HepG2 (cell line): Measurements from ENCODE around the gene CCL19. TPM values are rescaled to one million over a fixed set of nuclear protein-coding genes. Genes with fewer than 3 reads are reported as not detected.

ENCODE experiments used
- ATRX ChIP-seq: sonication (generic); formaldehyde crosslinking; IDR thresholded peaks from 2 replicates; pipeline ENCODE4 v1.4.0; 2020; ENCODE audit warnings: missing genetic modification reagents, borderline replicate concordance
- CAMTA2 ChIP-seq: sonication (generic); formaldehyde crosslinking; IDR thresholded peaks from 2 replicates; pipeline ENCODE4 v1.4.0; 2020; ENCODE audit warnings: mild to moderate bottlenecking, missing genetic modification reagents, borderline replicate concordance
- CEBPG ChIP-seq: IDR thresholded peaks from 2 replicates; pipeline ENCODE4 v1.6.1; 2016
- ELF4 ChIP-seq: sonication (generic); formaldehyde crosslinking; IDR thresholded peaks from 2 replicates; pipeline ENCODE4 v1.5.0; 2020; ENCODE audit warnings: missing genetic modification reagents, mild to moderate bottlenecking, moderate library complexity, borderline replicate concordance
- JARID2 ChIP-seq: sonication (generic); formaldehyde crosslinking; IDR thresholded peaks from 2 replicates; pipeline ENCODE4 v1.8.1; 2023; ENCODE audit warnings: missing genetic modification reagents, inconsistent platforms; ENCODE audit not compliant: insufficient replicate concordance
- JUNB ChIP-seq: sonication (generic); formaldehyde crosslinking; IDR thresholded peaks from 2 replicates; pipeline ENCODE4 v1.8.0; 2022; ENCODE audit warnings: missing genetic modification reagents, mild to moderate bottlenecking, borderline replicate concordance
- KMT2A ChIP-seq: sonication (generic); formaldehyde crosslinking; IDR thresholded peaks from 2 replicates; pipeline ENCODE4 v1.4.0; 2020; ENCODE audit warnings: missing genetic modification reagents
- PHB2 ChIP-seq: fragments of 450-650 bp; IDR thresholded peaks from 2 replicates; pipeline ENCODE4 v1.6.1; 2018; ENCODE audit not compliant: partially characterized antibody
- PHF5A ChIP-seq: IDR thresholded peaks from one replicate; pipeline ENCODE4 v1.6.1; 2018; ENCODE audit warnings: low read depth, missing genetic modification reagents; ENCODE audit not compliant: unreplicated experiment
- U2AF1 ChIP-seq: fragments of 200-400 bp; formaldehyde crosslinking; optimal IDR thresholded peaks from 2 replicates; pipeline ENCODE3; 2017; ENCODE audit warnings: mild to moderate bottlenecking, low read depth, low read length
- YEATS4 ChIP-seq: sonication (generic); formaldehyde crosslinking; IDR thresholded peaks from 2 replicates; pipeline ENCODE4 v1.4.0; 2020; ENCODE audit warnings: missing genetic modification reagents, borderline replicate concordance
- ZC3H4 ChIP-seq: sonication (generic); formaldehyde crosslinking; IDR thresholded peaks from 2 replicates; pipeline ENCODE4 v1.4.0; 2020; ENCODE audit warnings: missing genetic modification reagents, borderline replicate concordance
- ZNF234 ChIP-seq: sonication (generic); formaldehyde crosslinking; conservative IDR thresholded peaks from 2 replicates; pipeline ENCODE4 v1.5.1; 2020; ENCODE audit warnings: mild to moderate bottlenecking, missing genetic modification reagents
- ZNF335 ChIP-seq: sonication (generic); formaldehyde crosslinking; IDR thresholded peaks from 2 replicates; pipeline ENCODE4 v1.4.0; 2020; ENCODE audit warnings: missing genetic modification reagents
- ZNF337 ChIP-seq: sonication (generic); formaldehyde crosslinking; IDR thresholded peaks from 2 replicates; pipeline ENCODE4 v1.5.1; 2020; ENCODE audit warnings: missing genetic modification reagents, low read depth, mild to moderate bottlenecking, borderline replicate concordance
- ZNF431 ChIP-seq: sonication (generic); formaldehyde crosslinking; IDR thresholded peaks from 2 replicates; pipeline ENCODE4 v1.9.0; 2022; ENCODE audit warnings: missing genetic modification reagents, low read depth, mild to moderate bottlenecking, borderline replicate concordance
- ZNF44 ChIP-seq: sonication (generic); formaldehyde crosslinking; IDR thresholded peaks from 2 replicates; pipeline ENCODE4 v1.5.1; 2020; ENCODE audit warnings: mild to moderate bottlenecking, missing genetic modification reagents
- ZNF619 ChIP-seq: sonication (generic); formaldehyde crosslinking; IDR thresholded peaks from 2 replicates; pipeline ENCODE4 v1.4.0; 2020; ENCODE audit warnings: mild to moderate bottlenecking, missing genetic modification reagents
- ZNF749 ChIP-seq: sonication (generic); formaldehyde crosslinking; IDR thresholded peaks from 2 replicates; pipeline ENCODE4 v1.8.0; 2022; ENCODE audit warnings: mild to moderate bottlenecking, missing genetic modification reagents, moderate library complexity, borderline replicate concordance
- ZNF850 ChIP-seq: sonication (generic); formaldehyde crosslinking; conservative IDR thresholded peaks from 2 replicates; pipeline ENCODE4 v1.9.0; 2021; ENCODE audit warnings: mild to moderate bottlenecking, missing genetic modification reagents
- polyA plus RNA-seq, 8 experiments: library from polyadenylated mRNA; depleted of rRNA in 3 of 8; stranded (reverse) in 7 of 8; unstranded in 1 of 8; fragments of >200 nt; fragmentation: Illumina TruSeq in 4 of 8; extraction: Trizol in 4 of 8; gene quantifications; 2 replicates each; pipeline versions ENCODE4 v1.2.1 to v1.2.3, GENCODE V29; 2011 to 2016; ENCODE audit warnings: low read depth in 4 of 8, missing spikeins in 1 of 8, mixed read lengths in 1 of 8; ENCODE audit not compliant: insufficient read depth in 1 of 8
- total RNA-seq, 5 experiments: library from RNA; depleted of rRNA; stranded (reverse); fragments of >200 nt; fragmentation: Illumina TruSeq; extraction: Trizol; gene quantifications; 2 replicates each; pipeline ENCODE4 v1.2.3, GENCODE V29; 2016; ENCODE audit warnings: low read depth in 1 of 5
- TF ChIP-seq, protein P1 (sequence below): sonication (generic); formaldehyde crosslinking; IDR thresholded peaks from 2 replicates; pipeline ENCODE4 v1.5.0; 2020; ENCODE audit warnings: mild to moderate bottlenecking, missing genetic modification reagents
- TF ChIP-seq, protein P2 (sequence below): sonication (generic); formaldehyde crosslinking; IDR thresholded peaks from 2 replicates; pipeline ENCODE4 v1.8.0; 2022; ENCODE audit warnings: mild to moderate bottlenecking, missing genetic modification reagents, moderate library complexity
- TF ChIP-seq, protein P3 (sequence below): sonication (generic); formaldehyde crosslinking; IDR thresholded peaks from 2 replicates; pipeline ENCODE4 v1.9.0; 2022; ENCODE audit warnings: missing genetic modification reagents, mild to moderate bottlenecking, borderline replicate concordance
- TF ChIP-seq, protein P4 (sequence below): sonication (generic); formaldehyde crosslinking; IDR thresholded peaks from 2 replicates; pipeline ENCODE4 v1.4.0; 2020; ENCODE audit warnings: missing genetic modification reagents
- TF ChIP-seq, protein P5 (sequence below): sonication (generic); formaldehyde crosslinking; IDR thresholded peaks from 2 replicates; pipeline ENCODE4 v1.9.0; 2021; ENCODE audit warnings: missing genetic modification reagents, borderline replicate concordance

CCL19 gene
- total and polyA plus RNA-seq, 2 of the 13 experiments (the other 11 are each of a cell fraction or from before 2014, with no cell fraction given), result not detected

DNA sequence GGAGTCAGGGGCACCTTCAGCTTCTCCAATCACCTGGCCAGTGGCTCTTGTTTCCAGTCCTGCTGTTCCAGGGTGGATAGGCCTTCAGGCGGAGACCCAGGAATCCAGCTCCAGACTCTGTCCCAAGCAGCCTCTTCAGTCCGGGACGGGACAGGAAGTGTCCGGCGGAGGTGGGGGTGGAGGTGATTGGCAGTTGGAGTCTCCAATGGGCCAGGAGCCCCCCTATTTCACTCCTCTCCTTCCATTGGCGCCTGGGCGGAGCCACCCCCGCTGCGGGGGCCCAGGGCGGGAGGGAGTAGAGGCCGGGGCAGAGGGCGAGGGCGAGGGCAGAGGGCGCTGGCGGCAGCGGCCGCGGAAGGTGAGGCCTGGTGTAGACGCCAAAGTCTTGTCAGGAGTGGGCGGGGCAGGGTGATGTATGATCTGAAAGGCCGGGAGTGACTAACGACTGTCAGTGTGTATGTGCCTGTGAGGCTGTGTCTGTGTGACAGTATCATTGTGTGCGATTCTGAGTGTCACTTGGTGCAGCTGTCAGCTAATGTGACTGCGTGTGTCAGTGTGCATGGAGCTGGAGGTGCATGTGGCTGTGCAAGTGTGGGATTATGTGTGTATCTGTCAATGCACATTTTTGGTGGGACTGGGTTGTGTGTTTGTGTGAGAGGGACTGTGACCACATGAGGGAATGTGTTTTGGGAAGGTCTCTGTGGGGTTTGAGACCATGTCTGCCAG lies 39.0 kb downstream of the CCL19 start, which contains the start of gene IL11RA (continued):
- no peak for TF ChIP-seq PHB2
- TF ChIP-seq, protein P1, sequence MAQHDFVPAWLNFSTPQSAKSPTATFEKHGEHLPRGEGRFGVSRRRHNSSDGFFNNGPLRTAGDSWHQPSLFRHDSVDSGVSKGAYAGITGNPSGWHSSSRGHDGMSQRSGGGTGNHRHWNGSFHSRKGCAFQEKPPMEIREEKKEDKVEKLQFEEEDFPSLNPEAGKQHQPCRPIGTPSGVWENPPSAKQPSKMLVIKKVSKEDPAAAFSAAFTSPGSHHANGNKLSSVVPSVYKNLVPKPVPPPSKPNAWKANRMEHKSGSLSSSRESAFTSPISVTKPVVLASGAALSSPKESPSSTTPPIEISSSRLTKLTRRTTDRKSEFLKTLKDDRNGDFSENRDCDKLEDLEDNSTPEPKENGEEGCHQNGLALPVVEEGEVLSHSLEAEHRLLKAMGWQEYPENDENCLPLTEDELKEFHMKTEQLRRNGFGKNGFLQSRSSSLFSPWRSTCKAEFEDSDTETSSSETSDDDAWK (CRISPR knock-in tag), result no peak
- peak; percentile 31; the same call in 1 of the 2 replicates for TF ChIP-seq CEBPG (CRISPR knock-in tag)
- TF ChIP-seq U2AF1, result no peak
- TF ChIP-seq ZNF234 (CRISPR knock-in tag), result no peak
- no peak for TF ChIP-seq ZNF619 (CRISPR knock-in tag)
- TF ChIP-seq ZNF44 (CRISPR knock-in tag), result no peak
- TF ChIP-seq, protein P2, sequence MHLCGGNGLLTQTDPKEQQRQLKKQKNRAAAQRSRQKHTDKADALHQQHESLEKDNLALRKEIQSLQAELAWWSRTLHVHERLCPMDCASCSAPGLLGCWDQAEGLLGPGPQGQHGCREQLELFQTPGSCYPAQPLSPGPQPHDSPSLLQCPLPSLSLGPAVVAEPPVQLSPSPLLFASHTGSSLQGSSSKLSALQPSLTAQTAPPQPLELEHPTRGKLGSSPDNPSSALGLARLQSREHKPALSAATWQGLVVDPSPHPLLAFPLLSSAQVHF (CRISPR knock-in tag), result 0 out of 2 replicates have a peak, but pooled peaks have one; percentile 76
- TF ChIP-seq ELF4 (CRISPR knock-in tag), result no peak
- TF ChIP-seq ZNF749 (CRISPR knock-in tag), result no peak
- TF ChIP-seq, protein P3, sequence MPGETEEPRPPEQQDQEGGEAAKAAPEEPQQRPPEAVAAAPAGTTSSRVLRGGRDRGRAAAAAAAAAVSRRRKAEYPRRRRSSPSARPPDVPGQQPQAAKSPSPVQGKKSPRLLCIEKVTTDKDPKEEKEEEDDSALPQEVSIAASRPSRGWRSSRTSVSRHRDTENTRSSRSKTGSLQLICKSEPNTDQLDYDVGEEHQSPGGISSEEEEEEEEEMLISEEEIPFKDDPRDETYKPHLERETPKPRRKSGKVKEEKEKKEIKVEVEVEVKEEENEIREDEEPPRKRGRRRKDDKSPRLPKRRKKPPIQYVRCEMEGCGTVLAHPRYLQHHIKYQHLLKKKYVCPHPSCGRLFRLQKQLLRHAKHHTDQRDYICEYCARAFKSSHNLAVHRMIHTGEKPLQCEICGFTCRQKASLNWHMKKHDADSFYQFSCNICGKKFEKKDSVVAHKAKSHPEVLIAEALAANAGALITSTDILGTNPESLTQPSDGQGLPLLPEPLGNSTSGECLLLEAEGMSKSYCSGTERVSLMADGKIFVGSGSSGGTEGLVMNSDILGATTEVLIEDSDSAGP (CRISPR knock-in tag), result peak; percentile 52; the same call in 1 of the 2 replicates
- no peak for TF ChIP-seq ZNF850
- no peak; the same call in 1 of the 2 replicates for TF ChIP-seq CAMTA2 (CRISPR knock-in tag)
- TF ChIP-seq ATRX (CRISPR knock-in tag), result no peak
- peak; percentile 80; the same call in 1 of the 2 replicates for TF ChIP-seq ZNF431 (CRISPR knock-in tag)
- TF ChIP-seq, protein P4, sequence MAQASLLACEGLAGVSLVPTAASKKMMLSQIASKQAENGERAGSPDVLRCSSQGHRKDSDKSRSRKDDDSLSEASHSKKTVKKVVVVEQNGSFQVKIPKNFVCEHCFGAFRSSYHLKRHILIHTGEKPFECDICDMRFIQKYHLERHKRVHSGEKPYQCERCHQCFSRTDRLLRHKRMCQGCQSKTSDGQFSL (CRISPR knock-in tag), result no peak
- no peak for TF ChIP-seq ZC3H4 (CRISPR knock-in tag)
- TF ChIP-seq ZNF335 (CRISPR knock-in tag), result no peak
- TF ChIP-seq YEATS4, result no peak
- no peak for TF ChIP-seq JUNB (CRISPR knock-in tag)
- TF ChIP-seq, protein P5, sequence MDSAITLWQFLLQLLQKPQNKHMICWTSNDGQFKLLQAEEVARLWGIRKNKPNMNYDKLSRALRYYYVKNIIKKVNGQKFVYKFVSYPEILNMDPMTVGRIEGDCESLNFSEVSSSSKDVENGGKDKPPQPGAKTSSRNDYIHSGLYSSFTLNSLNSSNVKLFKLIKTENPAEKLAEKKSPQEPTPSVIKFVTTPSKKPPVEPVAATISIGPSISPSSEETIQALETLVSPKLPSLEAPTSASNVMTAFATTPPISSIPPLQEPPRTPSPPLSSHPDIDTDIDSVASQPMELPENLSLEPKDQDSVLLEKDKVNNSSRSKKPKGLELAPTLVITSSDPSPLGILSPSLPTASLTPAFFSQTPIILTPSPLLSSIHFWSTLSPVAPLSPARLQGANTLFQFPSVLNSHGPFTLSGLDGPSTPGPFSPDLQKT (CRISPR knock-in tag), result no peak
- TF ChIP-seq ZNF337 (CRISPR knock-in tag), result no peak
- peak; percentile 38 for TF ChIP-seq PHF5A (CRISPR knock-in tag)
- TF ChIP-seq JARID2, result no peak
- no peak for TF ChIP-seq KMT2A (CRISPR knock-in tag)
